Esophagus muscularis mucosa (tissue), 4 donors: Measurements from ENCODE around the gene C1QTNF5. TPM values are rescaled to one million over a fixed set of nuclear protein-coding genes. Genes with fewer than 3 reads are reported as not detected.

ENCODE experiments used
- DNase-seq: peaks from one replicate; pipeline ENCODE4 v3.0.0-alpha.2; 2017; ENCODE audit errors: extremely low spot score
- H3K27ac ChIP-seq, 4 donors: fragments of 200-600 bp; sonication (generic); replicated peaks in 1 of 4; 1 replicate in 3 of 4; 2 replicates in 1 of 4; pipeline ENCODE4 v1.5.1; 2016 to 2019; ENCODE audit warnings: mild to moderate bottlenecking in 1 of 4
- H3K27me3 ChIP-seq, 4 donors: fragments of 200-600 bp; sonication (generic); one replicate each; pipeline versions ENCODE4 v1.5.1 to v1.6.0; 2016 to 2019
- H3K36me3 ChIP-seq, 4 donors: fragments of 200-600 bp; sonication (generic); one replicate each; pipeline ENCODE4 v1.5.1; 2016 to 2019
- H3K4me1 ChIP-seq, 4 donors: fragments of 200-600 bp; sonication (generic); one replicate each; pipeline ENCODE4 v1.5.1; 2016 to 2019
- H3K4me3 ChIP-seq, 4 donors: fragments of 200-600 bp; sonication (generic); 1 replicate in 2 of 4; 2 replicates in 2 of 4; pipeline ENCODE4 v1.5.1; 2016 to 2019; ENCODE audit warnings: mild to moderate bottlenecking in 4 of 4, moderate library complexity in 1 of 4
- H3K9me3 ChIP-seq, 4 donors: fragments of 200-600 bp; sonication (generic); 1 replicate in 3 of 4; 2 replicates in 1 of 4; pipeline ENCODE4 v1.5.1; 2016 to 2019
- CTCF ChIP-seq, 3 experiments: fragments of 200-600 bp in 2 of 3; fragments of 450-650 bp in 1 of 3; sonication (generic) in 2 of 3; IDR thresholded peaks; one replicate each; pipeline ENCODE4 v1.5.1; 2017 to 2019; ENCODE audit warnings: antibody characterized with exemption in 3 of 3, mild to moderate bottlenecking in 2 of 3, moderate library complexity in 1 of 3
- EP300 ChIP-seq: sonication (generic); formaldehyde crosslinking; IDR thresholded peaks from one replicate; pipeline ENCODE4 v1.6.1; 2017; ENCODE audit warnings: antibody characterized with exemption
- POLR2A ChIP-seq: fragments of 450-650 bp; IDR thresholded peaks from one replicate; pipeline ENCODE4 v1.6.1; 2017; ENCODE audit warnings: antibody characterized with exemption, moderate library complexity, mild to moderate bottlenecking, low read depth
- POLR2AphosphoS5 ChIP-seq, 2 donors: sonication (generic); formaldehyde crosslinking; IDR thresholded peaks; one replicate each; pipeline ENCODE4 v1.6.1; 2017; ENCODE audit warnings: antibody characterized with exemption in 2 of 2
- WGBS: methylation state at CpG from one replicate; pipeline ENCODE4 v1.1.5; 2018; 5-methylcytosine and 5-hydroxymethylcytosine counted together
- intact Hi-C: fragments of 100-400 bp; cut with DNase I; formaldehyde crosslinking; loops from one replicate; pipeline ENCODE4 v1.15.1; 2023
- small RNA-seq, 3 donors: library from RNA; depleted of rRNA; stranded (forward); fragments of <200 nt; gene quantifications; one replicate each; pipeline ENCODE3, GENCODE V24; 2016
- total RNA-seq, 4 donors: library from RNA; depleted of rRNA; stranded (reverse); fragments of >200 nt; gene quantifications; one replicate each; pipeline versions ENCODE4 v1.1.0 to v1.2.1, GENCODE V29; 2016

Gene C1QTNF5
- total RNA-seq, 4 donors from 2014 or later, result 23.7 to 74.3 (median 51.6) TPM

GRCh38 chr11:119295178-119295577 lies 45.5 kb downstream of the C1QTNF5 start:
- 60% methylated on average over 3 of the region's 3 CpGs for WGBS
- peaks cover 11 to 48% (median 42%) of the 10 kb centered on the region in 4 donors for H3K36me3 ChIP-seq
- intact Hi-C loops, result no loop called here

GRCh38 chr11:119293461-119293860 lies 47.2 kb downstream of the C1QTNF5 start:
- Histone ChIP-seq H3K4me3 (no peak overlapping the region), H3K27ac (no peak overlapping the region), H3K9me3 (peaks cover 0 to 9% (median 0%) of the 10 kb centered on the region in 4 donors), H3K36me3 (peaks cover 0 to 41% (median 30%) of the 10 kb centered on the region in 4 donors), H3K4me1 (peaks cover 11 to 21% (median 18%) of the 10 kb centered on the region in 4 donors), H3K27me3 (no peaks in the 10 kb centered on the region)
- DNase-seq, result no peak
- intact Hi-C loops, result no loop called here
- TF ChIP-seq POLR2AphosphoS5 (IDR thresholded peaks at IDR 0.05), result no peak
- no peak for TF ChIP-seq EP300
- no peak for TF ChIP-seq POLR2A
- TF ChIP-seq CTCF (IDR thresholded peaks at IDR 0.05), result no peak
- 88% methylated on average over 3 of the region's 3 CpGs for WGBS

More at GRCh38 chr11:119295178-119295577, 45.5 kb downstream of the C1QTNF5 start:
- Histone ChIP-seq H3K4me3 (no peak overlapping the region), H3K9me3 (peaks cover 0 to 9% (median 0%) of the 10 kb centered on the region in 4 donors), H3K4me1 (peaks cover 19 to 37% (median 35%) of the 10 kb centered on the region in 4 donors), H3K27me3 (no peaks in the 10 kb centered on the region), H3K27ac (no peak overlapping the region)
- no peak for DNase-seq
- TF ChIP-seq CTCF (IDR thresholded peaks at IDR 0.05) (no peak), POLR2A (no peak), POLR2AphosphoS5 (IDR thresholded peaks at IDR 0.05) (no peak)

- Histone ChIP-seq H3K4me1 (peaks cover 0 to 14% (median 0%) of the 10 kb centered on the region in 4 donors), H3K4me3 (no peak overlapping the region), H3K27me3 (no peaks in the 10 kb centered on the region), H3K36me3 (peaks cover 4 to 48% (median 26%) of the 10 kb centered on the region in 4 donors), H3K9me3 (peaks cover 0 to 9% (median 0%) of the 10 kb centered on the region in 4 donors), H3K27ac (no peak overlapping the region)
- no peak for TF ChIP-seq EP300
- no peak for TF ChIP-seq POLR2A
- TF ChIP-seq CTCF (IDR thresholded peaks at IDR 0.05), result no peak
- no peak for TF ChIP-seq POLR2AphosphoS5 (IDR thresholded peaks at IDR 0.05)
- no peak for DNase-seq
- intact Hi-C loops, result no loop called here
- WGBS, result 98% methylated on average over 10 of the region's 10 CpGs
Observed at GRCh38 chr11:119290894-119291497, 49.7 kb downstream of the C1QTNF5 start.

Small RNA genes lying within 50 kb of the gene (small RNA-seq; reads per million reads assigned to genes)
- gene RF01225 (0 reads per million in 3 donors), gene RNU6-262P (0 reads per million in 3 donors)

Other genes with a start within 250 kb of the C1QTNF5 start
- gene DPAGT1, start 239.0 kb downstream of the C1QTNF5 start, total RNA-seq, result 10 to 100 TPM; 14.2 to 28.7 (median 19.9) TPM
- 10 to 100 TPM in 2 of 4 donors, 1 to 10 TPM in 2; 7.5 to 15.2 (median 9.4) TPM for gene C2CD2L, start 233.5 kb downstream of the C1QTNF5 start, total RNA-seq
- 10 to 100 TPM; 22.8 to 30.8 (median 26.4) TPM for gene HINFP, start 219.3 kb downstream of the C1QTNF5 start, total RNA-seq
- 1 to 10 TPM in 1 of 4 donors, under 1 TPM in 3; 0.33 to 1.4 (median 0.60) TPM for gene ABCG4, start 191.8 kb downstream of the C1QTNF5 start, total RNA-seq
- gene NLRX1, start 172.2 kb downstream of the C1QTNF5 start, total RNA-seq, result 10 to 100 TPM; 21.5 to 47.3 (median 27.2) TPM
- under 1 TPM in 1 of 4 donors, not detected in 3; 0.29 TPM for gene NHERF4, start 155.4 kb downstream of the C1QTNF5 start, total RNA-seq
- gene CBL, start 134.5 kb downstream of the C1QTNF5 start, total RNA-seq, result 10 to 100 TPM; 20.7 to 27.7 (median 24.1) TPM
- gene MCAM, start 23.8 kb downstream of the C1QTNF5 start, total RNA-seq, result 1,000 to 10,000 TPM in 1 of 4 donors, 100 to 1,000 TPM in 3; 607 to 1,312 (median 805) TPM
- 10 to 100 TPM; 14.2 to 33.2 (median 20.9) TPM for gene RNF26, start 6.4 kb downstream of the C1QTNF5 start, total RNA-seq
- under 1 TPM in 1 of 4 donors, not detected in 3; 0.11 TPM for gene MFRP, start 5.8 kb upstream of the C1QTNF5 start, total RNA-seq
- gene USP2, start 40.8 kb upstream of the C1QTNF5 start, total RNA-seq, result 1 to 10 TPM; 4.6 to 9.9 (median 6.1) TPM
- gene THY1, start 82.3 kb upstream of the C1QTNF5 start, total RNA-seq, result 10 to 100 TPM; 13.3 to 70.1 (median 25.4) TPM